Transverse colon (tissue), 3 donors: Measurements from ENCODE around the gene CBX7.

ENCODE experiments used
- CTCF ChIP-seq, 5 experiments: fragments of 200-600 bp in 3 of 5; fragments of 450-650 bp in 2 of 5; sonication (generic) in 3 of 5; IDR thresholded peaks; 1 replicate in 2 of 5; 2 replicates in 3 of 5; pipeline ENCODE4 v1.5.1; 2016 to 2017; ENCODE audit warnings: antibody characterized with exemption in 5 of 5, inconsistent platforms in 3 of 5, mild to moderate bottlenecking in 2 of 5, moderate library complexity in 1 of 5
- EP300 ChIP-seq: sonication (generic); formaldehyde crosslinking; IDR thresholded peaks from one replicate; pipeline ENCODE4 v1.6.1; 2017; ENCODE audit warnings: antibody characterized with exemption, low read depth

GRCh38 chr22:39136317-39136716 lies 16.2 kb downstream of the CBX7 start:
- no peak for TF ChIP-seq EP300
- no peak for TF ChIP-seq CTCF (IDR thresholded peaks at IDR 0.05)
